Adrenal gland (tissue), 5 donors: ENCODE results near the gene VPS4B.

Experiments used
- POLR2A ChIP-seq, 2 donors: fragments of 450-650 bp; IDR thresholded peaks; one replicate each; pipeline ENCODE4 v1.6.1; 2017; ENCODE audit warnings: antibody characterized with exemption in 2 of 2, mild to moderate bottlenecking in 2 of 2, moderate library complexity in 1 of 2
- TF ChIP-seq, protein P1 (sequence below), 6 experiments: fragments of 450-650 bp in 4 of 6; fragments of 200-600 bp in 2 of 6; sonication (generic) in 1 of 6; IDR thresholded peaks; 1 replicate in 5 of 6; 2 replicates in 1 of 6; pipeline versions ENCODE4 v1.5.1 to v1.8.0; 2016 to 2021; ENCODE audit warnings: antibody characterized with exemption in 6 of 6, mild to moderate bottlenecking in 2 of 6, moderate library complexity in 1 of 6
- donor health status: DM: no; HTN: no; CAD: no.

GRCh38 chr18:63465059-63465458 is 42.8 kb upstream of the VPS4B start:
- TF ChIP-seq, protein P1, sequence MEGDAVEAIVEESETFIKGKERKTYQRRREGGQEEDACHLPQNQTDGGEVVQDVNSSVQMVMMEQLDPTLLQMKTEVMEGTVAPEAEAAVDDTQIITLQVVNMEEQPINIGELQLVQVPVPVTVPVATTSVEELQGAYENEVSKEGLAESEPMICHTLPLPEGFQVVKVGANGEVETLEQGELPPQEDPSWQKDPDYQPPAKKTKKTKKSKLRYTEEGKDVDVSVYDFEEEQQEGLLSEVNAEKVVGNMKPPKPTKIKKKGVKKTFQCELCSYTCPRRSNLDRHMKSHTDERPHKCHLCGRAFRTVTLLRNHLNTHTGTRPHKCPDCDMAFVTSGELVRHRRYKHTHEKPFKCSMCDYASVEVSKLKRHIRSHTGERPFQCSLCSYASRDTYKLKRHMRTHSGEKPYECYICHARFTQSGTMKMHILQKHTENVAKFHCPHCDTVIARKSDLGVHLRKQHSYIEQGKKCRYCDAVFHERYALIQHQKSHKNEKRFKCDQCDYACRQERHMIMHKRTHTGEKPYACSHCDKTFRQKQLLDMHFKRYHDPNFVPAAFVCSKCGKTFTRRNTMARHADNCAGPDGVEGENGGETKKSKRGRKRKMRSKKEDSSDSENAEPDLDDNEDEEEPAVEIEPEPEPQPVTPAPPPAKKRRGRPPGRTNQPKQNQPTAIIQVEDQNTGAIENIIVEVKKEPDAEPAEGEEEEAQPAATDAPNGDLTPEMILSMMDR (IDR thresholded peaks at IDR 0.05), result no peak
- TF ChIP-seq POLR2A (IDR thresholded peaks at IDR 0.05), result no peak
